ENCODE results near the gene MYO1B. TPM values are rescaled to one million over a fixed set of nuclear protein-coding genes. Genes with fewer than 3 reads are reported as not detected.

MYO1B gene
- total RNA-seq, 6 donors from 2014 or later: 112 to 311 (median 137) TPM

- WGBS, 2 donors: 74 to 76% methylated on average over 3 of the region's 3 CpGs
- Histone ChIP-seq H3K4me3 (no peak overlapping the region), H3K4me1 (peaks cover 0 to 10% (median 2%) of the 10 kb centered on the region in 4 donors), H3K9me3 (no peaks in the 10 kb centered on the region), H3K27me3 (no peaks in the 10 kb centered on the region), H3K36me3 (no peaks in the 10 kb centered on the region), H3K27ac (peak overlapping the region in 1 of 4 donors; percentile 53)
- DNase-seq (no peak), ATAC-seq (ENCODE audit: low FRiP score in 2 of 2) (no peak)
- TF ChIP-seq POLR2A (IDR thresholded peaks at IDR 0.05) (no peak), EP300 (IDR thresholded peaks at IDR 0.05) (no peak), CTCF (IDR thresholded peaks at IDR 0.05) (no peak), POLR2AphosphoS5 (IDR thresholded peaks at IDR 0.05) (no peak)
These were observed 220.7 kb downstream of the MYO1B start for GRCh38 chr2:191465766-191466420.

DNA sequence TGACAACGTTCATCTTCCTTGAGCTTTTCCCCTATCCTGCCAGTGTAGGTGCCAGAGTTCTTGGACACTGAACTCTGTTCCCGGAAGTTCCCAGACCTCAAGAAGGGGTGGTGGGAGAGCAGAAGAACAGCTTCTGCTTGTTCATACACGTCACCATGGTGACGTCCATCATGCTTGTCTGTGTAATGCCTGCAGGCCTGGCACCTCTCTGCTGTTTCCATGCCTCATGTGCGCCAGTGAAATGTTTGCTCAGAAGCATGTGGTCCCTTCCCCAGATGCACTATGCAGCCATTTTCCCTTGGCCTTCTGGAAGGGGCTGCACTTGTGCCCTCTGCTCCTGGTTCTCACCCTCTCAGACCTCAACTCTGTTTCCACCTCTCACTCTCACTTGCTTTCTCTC is 221.9 kb downstream of the MYO1B start:
- no peak for ATAC-seq (ENCODE audit: low FRiP score in 2 of 2)
- H3K4me3 ChIP-seq: no peak overlapping the region
- TF ChIP-seq POLR2AphosphoS5 (IDR thresholded peaks at IDR 0.05) (no peak), CTCF (IDR thresholded peaks at IDR 0.05) (no peak), POLR2A (IDR thresholded peaks at IDR 0.05) (no peak), EP300 (IDR thresholded peaks at IDR 0.05) (no peak)
- H3K36me3 ChIP-seq: no peaks in the 10 kb centered on the region
- peaks cover 0 to 10% (median 2%) of the 10 kb centered on the region in 4 donors for H3K4me1 ChIP-seq
- no peak overlapping the region for H3K27ac ChIP-seq
- H3K27me3 ChIP-seq: no peaks in the 10 kb centered on the region
- 92 to 93% methylated on average over 5 of the region's 5 CpGs for WGBS, 2 donors
- no peaks in the 10 kb centered on the region for H3K9me3 ChIP-seq
- no peak for DNase-seq

- H3K27me3 ChIP-seq: no peaks in the 10 kb centered on the region
- no peaks in the 10 kb centered on the region for H3K9me3 ChIP-seq
- no peaks in the 10 kb centered on the region for H3K36me3 ChIP-seq
- no peak overlapping the region for H3K4me3 ChIP-seq
- H3K4me1 ChIP-seq: peaks cover 0 to 10% (median 2%) of the 10 kb centered on the region in 4 donors
- TF ChIP-seq POLR2AphosphoS5 (IDR thresholded peaks at IDR 0.05) (no peak), EP300 (IDR thresholded peaks at IDR 0.05) (no peak), POLR2A (IDR thresholded peaks at IDR 0.05) (no peak)
- no peak overlapping the region for H3K27ac ChIP-seq
- no peak for ATAC-seq (ENCODE audit: low FRiP score in 2 of 2)
- no peak for DNase-seq
These were observed 225.1 kb downstream of the MYO1B start for GRCh38 chr2:191470306-191470705.

GRCh38 chr2:191474464-191474863 is 229.3 kb downstream of the MYO1B start:
- H3K4me1 ChIP-seq: peaks cover under 1 to 6% (median 3%) of the 10 kb centered on the region in 4 donors
- H3K4me3 ChIP-seq: no peak overlapping the region
- no peaks in the 10 kb centered on the region for H3K27me3 ChIP-seq
- no peaks in the 10 kb centered on the region for H3K9me3 ChIP-seq
- no peaks in the 10 kb centered on the region for H3K36me3 ChIP-seq
- no peak overlapping the region for H3K27ac ChIP-seq
- DNase-seq (no peak), ATAC-seq (ENCODE audit: low FRiP score in 2 of 2) (no peak)
- WGBS, 2 donors: 35 to 50% methylated on average over 1 of the region's 1 CpG
- no peak for TF ChIP-seq POLR2A (IDR thresholded peaks at IDR 0.05)
- no peak for TF ChIP-seq POLR2AphosphoS5 (IDR thresholded peaks at IDR 0.05)
- no peak for TF ChIP-seq EP300 (IDR thresholded peaks at IDR 0.05)
- TF ChIP-seq CTCF (IDR thresholded peaks at IDR 0.05): no peak

Small RNA genes lying within 50 kb of the gene (small RNA-seq; reads per million reads assigned to genes)
- 0 reads per million in 4 donors for gene RNU6-1045P

Other genes with a start within 250 kb of the MYO1B start
- 100 to 1,000 TPM in 2 of 6 donors, 10 to 100 TPM in 4; 69.3 to 120 (median 83.1) TPM for gene STAT1, start 231.2 kb upstream of the MYO1B start, total RNA-seq
- 10 to 100 TPM in 1 of 6 donors, 1 to 10 TPM in 5; 3.6 to 11.9 (median 6.0) TPM for gene STAT4, start 94.4 kb upstream of the MYO1B start, total RNA-seq

Measured in upper lobe of left lung (tissue), 6 donors.